Suppressor macrophage treated with lipopolysaccharide for 4 hours (primary cell): Measurements from ENCODE around the gene GPC5.
"Not testable (repeated sequence)": the region's sequence is repeated elsewhere in the genome, so short reads cannot be mapped to it uniquely, and the experiment has no call there.

Experiments used
- DNase-seq: peaks from one replicate; pipeline ENCODE4 v3.0.0-alpha.2; 2020

The GPC5 gene

DNA sequence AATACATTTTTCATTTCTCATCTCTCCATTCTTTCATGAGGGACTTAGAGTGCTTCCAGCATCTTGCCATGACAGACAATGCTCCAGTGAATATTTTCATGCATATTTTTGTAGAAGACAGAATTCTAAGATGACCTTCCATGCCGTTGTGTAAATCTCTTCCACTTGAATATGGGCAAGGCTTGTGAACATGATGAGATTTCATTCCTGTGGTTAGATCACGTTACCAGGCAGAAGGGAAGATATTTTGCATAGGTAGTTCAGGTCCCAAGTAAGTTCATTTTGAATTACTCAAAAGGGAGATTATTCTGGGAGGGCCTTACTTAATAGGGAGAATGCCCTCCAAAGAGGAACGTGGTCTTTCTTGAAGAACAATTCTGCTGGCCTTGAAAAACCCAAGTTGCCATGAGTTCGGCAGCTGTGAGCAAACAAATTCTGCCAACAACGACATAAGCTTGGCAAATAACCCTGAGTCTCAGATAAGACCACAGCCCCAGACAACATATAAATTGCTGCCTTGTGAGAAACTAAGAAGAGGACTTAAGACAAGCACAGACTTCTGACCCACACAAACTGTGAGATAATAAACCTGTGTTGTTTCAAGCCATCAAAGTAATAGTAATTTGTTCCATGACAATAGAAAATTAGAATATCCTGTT, 1427.6 kb downstream of the GPC5 start:
- no peak for DNase-seq

DNA sequence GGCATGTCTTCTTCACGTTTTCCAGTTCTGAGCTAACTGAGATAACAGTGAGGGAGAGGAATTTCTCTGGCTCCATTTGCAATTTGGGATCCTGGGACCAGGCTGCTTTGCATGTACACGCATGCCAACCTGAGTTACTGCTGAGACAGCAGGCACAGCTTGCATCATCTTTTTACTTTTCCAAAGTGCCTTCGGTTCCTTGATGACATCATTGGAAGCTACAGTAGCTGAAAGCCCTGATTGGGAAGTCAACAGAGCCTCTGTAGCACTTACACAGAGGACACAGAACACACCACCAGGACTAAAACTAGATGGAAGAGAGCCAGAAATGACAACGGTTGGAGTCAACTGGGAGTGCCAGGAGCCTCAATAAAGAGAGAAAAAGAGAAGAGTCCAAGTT, 1429.1 kb downstream of the GPC5 start:
- DNase-seq, result no peak

DNA sequence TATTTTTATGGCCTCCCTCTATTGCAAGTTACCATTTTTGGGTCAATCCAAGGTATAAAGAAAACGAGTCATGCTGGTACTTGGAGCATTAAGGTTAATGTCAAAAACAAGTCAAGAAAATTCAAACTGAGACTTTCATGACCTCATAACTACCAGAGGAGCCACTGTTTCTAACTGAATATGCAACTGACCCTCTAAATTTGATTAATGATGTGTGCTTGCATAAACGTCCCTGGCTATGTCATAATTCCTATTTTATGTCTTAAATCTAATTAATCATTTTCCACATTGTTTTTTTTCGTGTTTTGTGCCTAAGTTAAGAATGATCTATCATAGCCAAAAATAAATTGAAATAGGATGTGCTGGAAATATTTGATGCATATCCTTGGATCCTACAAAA, 1431.5 kb downstream of the GPC5 start:
- DNase-seq, result no peak

DNA sequence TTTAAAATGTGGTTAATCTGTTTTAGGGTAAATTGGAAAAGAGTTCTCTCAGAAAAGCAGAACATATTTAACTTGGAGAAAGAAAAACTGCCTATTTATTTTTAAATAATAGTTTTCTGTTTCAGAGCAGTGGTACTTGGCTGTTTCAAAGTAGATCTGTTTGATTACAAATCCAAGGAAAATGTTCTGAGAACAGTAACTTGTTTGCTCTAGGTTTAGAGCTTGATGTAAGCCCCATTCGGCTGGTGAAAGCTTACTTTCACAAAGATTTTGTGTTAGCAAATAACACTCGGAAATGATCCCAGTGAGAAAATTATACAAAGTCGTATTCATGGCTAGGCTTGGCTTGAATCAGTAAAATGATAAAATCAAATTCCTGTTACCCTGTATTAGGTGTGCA, 1432.4 kb downstream of the GPC5 start:
- DNase-seq, result no peak

DNA sequence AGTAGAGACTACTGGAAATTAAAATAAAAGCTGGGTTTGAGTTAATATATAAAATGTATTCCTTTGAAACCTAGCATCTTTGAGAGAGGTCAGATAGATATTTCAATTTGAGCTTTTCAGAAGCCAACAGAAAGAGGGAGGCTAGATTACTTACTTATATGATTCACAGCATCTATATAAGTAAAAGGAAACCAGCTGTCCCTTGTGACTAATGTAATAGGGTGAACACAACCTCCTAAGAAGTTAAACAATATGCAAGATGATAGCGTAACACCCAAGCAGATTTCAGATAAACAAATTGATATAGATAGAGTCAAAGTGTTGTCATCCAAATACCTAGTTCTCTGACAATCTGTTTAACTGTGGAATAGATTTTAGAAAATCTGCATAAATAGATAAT, 1434.7 kb downstream of the GPC5 start:
- no peak for DNase-seq

DNA sequence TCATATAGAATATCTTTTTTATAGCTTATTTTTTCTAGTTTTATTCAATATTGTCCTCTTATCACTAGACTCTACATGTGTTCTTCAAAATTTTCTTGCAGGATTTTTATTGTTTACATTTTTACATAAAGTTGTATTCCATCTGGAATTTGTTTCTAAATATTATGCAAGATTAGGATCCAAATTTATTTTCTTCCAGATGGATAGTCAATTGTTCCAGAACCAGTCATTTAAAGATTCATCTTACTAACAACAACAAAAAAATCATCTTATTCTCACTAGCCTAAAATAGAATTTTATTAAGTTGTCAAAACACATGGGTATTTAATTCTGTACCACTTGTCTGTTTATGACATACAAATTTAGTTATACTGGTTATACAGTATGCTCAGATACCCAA, 1437.8 kb downstream of the GPC5 start:
- no peak for DNase-seq

DNA sequence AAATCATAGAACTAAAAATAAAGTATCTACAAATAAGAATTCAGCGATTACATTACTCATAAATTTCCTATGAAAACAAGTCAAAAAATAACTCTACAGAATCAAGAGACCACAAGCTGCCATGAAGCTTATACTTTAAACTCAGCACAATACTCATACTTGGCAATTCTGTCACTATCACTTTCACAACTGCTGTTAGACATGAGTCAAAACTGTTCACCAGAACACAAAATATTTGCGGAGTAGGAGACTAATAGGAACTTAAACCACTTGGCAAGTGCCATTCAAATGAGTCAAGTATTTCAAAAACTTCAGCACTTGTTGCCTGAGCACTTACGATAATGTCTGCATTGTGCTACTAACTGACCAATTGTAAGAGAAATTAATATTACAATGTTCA, 1440.4 kb downstream of the GPC5 start:
- no peak for DNase-seq

DNA sequence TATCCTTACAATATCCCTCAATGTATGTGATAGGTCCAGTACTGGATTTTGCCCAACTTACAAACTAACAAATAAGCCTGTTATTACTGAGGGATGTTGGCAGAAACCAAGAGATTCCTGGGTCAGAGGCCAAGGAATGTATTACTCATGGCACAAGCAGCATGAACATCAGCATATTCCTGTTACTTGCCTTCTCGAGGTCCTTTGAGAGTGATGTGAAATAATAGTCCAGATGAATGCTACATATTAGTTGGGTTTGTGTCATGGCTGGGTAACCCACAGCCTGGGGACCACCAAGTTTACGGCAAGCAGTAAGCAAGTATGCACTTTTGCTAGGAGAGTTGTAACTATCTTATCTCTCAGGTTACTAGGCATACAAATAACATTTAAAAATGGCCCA, 1443.7 kb downstream of the GPC5 start:
- DNase-seq, result no peak

DNA sequence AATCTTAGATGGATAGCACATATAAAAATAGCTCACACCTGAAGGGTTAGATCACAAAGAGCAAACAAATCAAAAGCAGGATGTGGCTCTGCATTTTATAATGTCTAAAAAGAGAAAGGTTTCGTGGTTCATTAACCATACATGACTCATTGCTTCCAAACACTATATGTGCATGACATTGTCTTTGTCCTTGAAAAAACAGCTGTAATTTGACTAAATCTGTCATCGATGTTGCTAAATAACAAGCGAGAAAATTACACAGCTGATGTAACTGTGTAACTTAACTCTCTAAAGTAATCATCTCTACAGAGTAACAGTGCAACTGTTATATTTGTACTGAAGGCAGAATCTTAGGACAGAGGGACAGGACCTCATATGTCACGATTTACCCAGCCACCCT, 1445.1 kb downstream of the GPC5 start:
- DNase-seq, result no peak

DNA sequence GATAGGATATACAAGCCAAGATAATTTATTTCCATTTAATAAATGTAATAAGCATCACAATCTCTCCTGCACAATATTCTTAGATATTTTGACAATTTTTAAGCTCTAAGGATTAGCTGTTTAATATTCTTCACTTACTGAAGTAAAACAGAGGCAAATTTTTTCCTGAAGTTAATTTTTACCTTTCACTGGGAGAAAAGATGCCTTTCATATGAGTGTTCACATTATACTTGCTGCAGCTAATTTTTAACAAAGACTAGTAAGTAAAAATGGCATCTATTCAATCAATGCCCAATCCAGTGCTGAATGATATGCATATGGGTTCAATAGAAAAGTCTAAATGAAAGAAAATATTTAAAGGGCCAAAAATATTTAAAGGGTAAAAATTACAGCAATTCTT, 1451.0 kb downstream of the GPC5 start:
- DNase-seq, result no peak

DNA sequence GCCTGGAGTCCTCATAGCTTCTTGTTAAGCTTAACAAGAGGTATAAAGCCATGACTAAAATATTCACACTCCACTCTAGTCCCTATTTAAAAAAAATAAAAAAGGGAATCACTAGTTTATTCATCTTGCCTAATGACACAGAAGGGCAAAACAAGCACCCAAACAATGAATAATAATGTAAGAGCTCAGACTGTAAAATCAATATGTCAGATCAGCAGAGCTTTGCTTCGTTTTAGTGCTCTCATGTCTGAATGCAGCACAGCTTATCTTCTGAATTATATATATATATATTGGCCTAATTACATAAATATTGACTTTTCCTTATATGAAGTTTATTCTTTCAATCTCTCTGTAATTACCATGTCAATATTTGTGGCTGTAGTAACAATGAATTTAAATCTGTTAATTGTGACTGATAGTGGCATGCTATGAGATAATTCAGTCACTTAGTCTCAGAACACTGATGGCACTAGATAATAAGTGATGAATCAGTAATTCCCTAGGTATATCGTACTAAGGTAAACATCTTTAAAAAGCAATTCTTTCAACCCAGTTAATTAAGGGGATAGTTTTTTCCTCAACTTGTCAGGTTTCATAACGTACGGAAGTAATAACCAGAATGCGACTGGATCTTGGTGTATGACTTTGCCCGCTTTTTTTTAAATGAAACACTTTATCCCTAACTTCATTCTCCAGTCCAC, 1466.3 kb downstream of the GPC5 start:
- DNase-seq, result no peak

DNA sequence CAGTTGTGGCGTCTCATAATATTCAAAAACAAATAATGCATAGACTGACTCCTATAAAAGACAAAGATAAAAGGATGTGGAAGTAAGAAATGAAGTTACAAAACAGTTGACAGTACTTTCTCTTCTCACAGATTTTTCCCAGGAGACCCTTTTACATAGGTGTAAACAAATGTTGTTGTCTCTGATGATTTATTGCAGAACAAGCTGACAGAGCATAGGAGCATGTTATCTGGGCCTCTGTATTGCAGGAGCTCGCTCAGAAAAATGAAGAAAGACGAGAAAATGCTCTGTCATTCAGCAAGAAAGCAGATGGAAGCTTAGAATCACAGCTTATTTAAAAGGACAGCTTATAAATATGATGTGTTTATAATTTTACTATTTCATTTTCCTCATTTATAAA, 1474.6 kb downstream of the GPC5 start:
- DNase-seq, result no peak

DNA sequence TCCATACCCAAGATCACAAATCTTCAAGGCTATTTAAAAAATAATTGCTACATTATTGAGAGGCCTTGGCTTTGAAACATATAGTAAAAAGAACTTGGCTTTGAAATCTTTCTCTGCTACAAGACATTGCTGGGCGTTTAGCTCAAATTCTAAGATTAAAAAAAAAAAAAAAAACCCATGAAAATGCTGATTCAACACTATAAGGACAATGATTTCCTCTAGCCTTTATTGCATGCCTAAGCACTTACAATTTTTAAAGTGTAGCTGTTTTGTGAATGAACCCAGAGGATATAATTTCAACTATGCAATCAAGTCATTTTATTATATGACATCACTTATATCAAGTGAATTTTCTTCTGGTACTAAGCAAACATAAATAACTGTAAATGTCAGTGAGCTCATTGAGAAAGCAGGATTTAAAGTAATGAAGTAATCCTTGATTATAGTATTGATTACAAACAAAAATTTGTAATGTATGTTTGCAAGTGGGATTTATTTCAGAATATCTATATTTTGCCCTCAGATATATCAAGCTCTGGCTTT, 1488.2 kb downstream of the GPC5 start:
- no peak for DNase-seq

DNA sequence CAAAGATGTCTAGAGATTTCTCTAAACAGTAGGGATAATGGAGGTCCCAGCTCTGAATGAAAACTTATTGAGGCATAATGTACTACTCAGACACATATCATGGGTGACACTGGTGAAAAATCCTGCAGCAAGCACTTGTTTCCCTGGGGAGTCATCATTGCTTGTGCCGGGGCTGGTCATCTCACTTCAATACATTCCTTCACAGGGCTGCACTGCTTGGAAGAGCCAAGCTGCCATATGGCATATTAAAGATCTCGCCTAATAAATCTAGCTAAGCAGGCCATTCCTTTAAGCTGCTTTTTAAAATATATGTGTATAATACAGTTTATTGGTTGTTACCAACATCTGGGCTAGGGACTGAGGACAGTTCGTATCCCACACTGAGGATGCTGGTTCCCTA, 1496.0 kb downstream of the GPC5 start:
- no peak for DNase-seq

DNA sequence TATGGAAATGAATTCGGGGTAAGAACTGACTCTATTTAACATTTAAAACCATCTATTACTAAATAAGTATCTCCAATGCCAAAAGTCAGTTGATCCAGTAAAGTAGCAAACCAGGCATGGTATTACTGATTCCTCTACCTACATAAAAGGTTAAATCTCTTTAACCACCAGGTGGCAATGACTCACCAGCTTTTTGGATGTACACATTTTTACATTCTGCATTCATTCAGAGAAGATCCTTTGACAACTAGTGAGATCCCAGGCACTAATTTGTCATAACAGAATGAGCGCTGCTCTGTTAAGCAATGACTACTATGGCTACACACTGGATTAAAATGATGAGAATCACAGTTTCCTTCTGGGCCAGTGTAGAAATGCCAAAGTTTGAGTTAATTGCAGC, 1498.4 kb downstream of the GPC5 start:
- DNase-seq, result no peak

DNA sequence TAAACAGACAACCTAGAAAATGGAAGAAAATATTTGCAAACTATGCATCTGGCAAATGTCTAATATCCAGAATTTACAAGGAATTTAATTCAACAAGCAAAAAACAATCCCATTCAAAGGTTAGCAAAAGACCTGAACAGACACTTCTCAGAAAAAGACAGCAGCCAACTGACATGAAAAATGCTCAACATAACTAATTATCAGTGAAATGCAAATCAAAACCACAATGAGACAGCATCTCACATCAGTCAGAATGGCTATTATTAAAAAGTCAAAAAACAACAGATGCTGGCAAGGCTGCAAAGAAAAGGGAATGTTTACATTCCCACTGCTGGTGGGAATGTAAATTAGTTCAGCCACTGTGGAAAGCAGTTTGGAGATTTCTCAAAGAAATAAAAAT, 1500.5 kb downstream of the GPC5 start:
- DNase-seq, result not testable (repeated sequence)

DNA sequence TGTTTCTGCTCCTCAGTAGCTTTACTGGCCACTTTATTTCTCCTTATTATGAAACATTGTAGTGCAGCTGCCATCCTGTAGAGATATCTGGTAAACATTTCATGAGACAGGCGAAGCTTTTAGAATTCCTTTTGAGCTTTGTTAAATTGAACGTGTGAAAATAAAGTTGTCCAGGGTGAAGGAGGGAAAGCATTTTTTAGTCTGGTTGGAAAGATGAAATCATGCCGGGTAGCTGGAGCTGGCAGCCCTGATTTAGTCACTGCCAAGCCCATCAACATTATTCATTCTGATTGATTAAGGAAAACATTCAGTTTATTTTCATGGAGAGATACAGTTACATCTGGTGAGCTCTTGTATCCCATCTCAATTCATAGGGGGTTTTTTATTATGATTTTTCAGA, 1502.0 kb downstream of the GPC5 start:
- no peak for DNase-seq

DNA sequence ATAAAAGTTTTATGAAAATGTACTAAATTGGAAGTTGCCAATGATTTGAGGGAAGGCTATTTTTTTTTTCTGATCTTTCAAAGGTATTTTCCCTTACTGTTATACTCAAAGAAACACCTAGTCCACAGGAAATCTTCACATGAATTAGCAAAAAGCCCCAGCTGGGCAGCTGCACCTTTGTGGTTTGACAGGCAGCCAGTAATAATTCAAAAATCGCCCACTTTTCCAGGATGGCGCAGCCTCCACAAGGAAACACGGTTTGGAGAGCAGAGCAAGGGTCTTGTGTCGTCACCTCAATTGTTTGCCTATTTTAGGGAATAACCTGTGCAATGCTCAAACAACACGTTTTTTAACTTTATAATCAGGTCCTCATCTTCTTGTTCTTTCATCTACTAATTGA, 1503.3 kb downstream of the GPC5 start:
- no peak for DNase-seq

DNA sequence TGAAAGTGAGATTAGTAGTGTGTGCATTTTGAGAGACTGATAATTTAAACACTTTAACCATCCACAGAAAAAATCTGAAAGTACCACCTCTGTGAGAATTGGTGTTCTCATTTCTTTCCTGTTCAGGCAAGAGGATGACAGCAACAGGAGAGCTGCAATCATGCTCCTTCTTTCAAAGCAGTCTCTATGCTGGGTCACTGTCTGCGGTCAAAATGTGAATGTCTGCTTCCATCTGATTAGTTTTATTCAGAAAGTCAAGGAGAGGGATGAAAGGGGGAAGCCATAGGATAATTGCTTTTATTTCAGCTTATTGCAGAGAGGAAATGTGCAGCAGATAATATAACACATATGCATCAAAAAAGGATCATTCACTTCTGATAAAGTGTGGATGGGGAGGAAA, 1514.2 kb downstream of the GPC5 start:
- DNase-seq, result no peak

DNA sequence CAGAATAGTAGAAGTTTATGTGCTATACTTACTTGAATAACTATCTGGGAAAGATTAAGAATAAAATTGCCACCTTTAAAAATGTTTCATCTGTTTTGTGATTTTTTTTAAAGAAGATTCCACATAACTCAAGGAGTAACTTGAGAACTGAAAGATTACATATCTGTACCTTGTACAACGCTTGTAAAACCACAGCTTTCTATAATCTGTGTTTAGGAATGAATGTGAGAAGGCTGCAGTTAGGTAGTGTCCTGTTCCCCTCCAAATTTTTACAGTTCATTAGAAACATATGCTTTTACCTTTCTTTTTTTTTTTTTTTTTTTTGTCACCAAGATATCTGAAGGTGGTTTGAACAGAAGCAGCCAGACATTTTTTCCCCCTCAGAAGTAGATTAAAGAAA, 1515.4 kb downstream of the GPC5 start:
- no peak for DNase-seq
